Panc1 (cell line): ENCODE measurements around the gene PSME3IP1. TPM values are rescaled to one million over a fixed set of nuclear protein-coding genes. Genes with fewer than 3 reads are reported as not detected.
A peak's percentile ranks its signal among the peaks of the same experiment; 100 is the strongest.

Source experiments
- ATAC-seq: fragments of 200-7000 bp; cut with Tn5 transposase; 2 replicates; pipeline ENCODE4 v1.9.1; 2020; ENCODE audit warnings: mild to moderate bottlenecking, moderate library complexity
- BruUV-seq: library from RNA; stranded (reverse); fragments of 400-500 nt; replicated peaks from 2 replicates; lab custom pipeline; 2021; lab: Mats Ljungman, UMichigan
- CTCF ChIA-PET: fragments of 300-600 bp; sonication (Branson Sonifier 250); formaldehyde crosslinking; loops from one replicate; lab custom pipeline; 2022; ENCODE audit warnings: antibody characterized with exemption; lab: Charles Lee
- POLR2A ChIA-PET: fragments of 300-600 bp; sonication (Branson Sonifier 250); formaldehyde crosslinking; loops from one replicate; lab custom pipeline; 2022; ENCODE audit warnings: antibody characterized with exemption; lab: Charles Lee
- DNase-seq: peaks from one replicate; pipeline ENCODE4 v3.0.0-alpha.2; 2010; ENCODE audit warnings: low read depth, low spot score
- H3K27ac ChIP-seq: 2 replicates; pipeline ENCODE4 v1.5.1; 2011; ENCODE audit warnings: mild to moderate bottlenecking, low read length, inconsistent platforms
- H3K27me3 ChIP-seq: fragments of 200-500 bp; sonication (Bioruptor generic); 2 replicates; pipeline ENCODE4 v1.6.0; 2014; ENCODE audit warnings: low read length, inconsistent platforms; ENCODE audit not compliant: control insufficient read depth, insufficient read depth
- H3K36me3 ChIP-seq: fragments of 200-500 bp; sonication (Bioruptor generic); 2 replicates; pipeline ENCODE4 v1.5.1; 2014; ENCODE audit warnings: inconsistent platforms, mild to moderate bottlenecking, low read length, moderate library complexity; ENCODE audit not compliant: control insufficient read depth, insufficient read depth
- H3K4me1 ChIP-seq: 2 replicates; pipeline ENCODE4 v1.5.1; 2011; ENCODE audit warnings: inconsistent platforms, mild to moderate bottlenecking, low read length, moderate library complexity; ENCODE audit not compliant: control insufficient read depth, insufficient read depth
- H3K4me3 ChIP-seq, 2 experiments: 2 replicates each; pipeline ENCODE4 v1.5.1; 2011 to 2012; ENCODE audit warnings: low read depth in 2 of 2, low read length in 2 of 2, mild to moderate bottlenecking in 2 of 2, inconsistent platforms in 1 of 2, moderate library complexity in 1 of 2
- H3K9me3 ChIP-seq: fragments of 200-500 bp; sonication (Bioruptor generic); 2 replicates; pipeline ENCODE4 v1.5.1; 2014; ENCODE audit warnings: low read depth, mild to moderate bottlenecking, inconsistent platforms, low read length, moderate library complexity; ENCODE audit not compliant: control insufficient read depth, insufficient read depth
- POLR2AphosphoS5 ChIP-seq: IDR thresholded peaks from 2 replicates; pipeline ENCODE4 v1.6.1; 2012; ENCODE audit warnings: mild to moderate bottlenecking, low read depth, low read length, moderate library complexity
- SIN3A ChIP-seq: IDR thresholded peaks from 2 replicates; pipeline ENCODE4 v1.6.1; 2012; ENCODE audit warnings: low read depth, mild to moderate bottlenecking, low read length, moderate library complexity, borderline replicate concordance; ENCODE audit not compliant: insufficient read depth
- TCF7L2 ChIP-seq: IDR thresholded peaks from 2 replicates; pipeline ENCODE4 v1.6.1; 2011; ENCODE audit warnings: mild to moderate bottlenecking, low read depth, low read length, inconsistent platforms
- in situ Hi-C: cut with HindIII; loops from 2 replicates; pipeline ENCODE4 v1.10.0; 2016; ENCODE audit warnings: low sequenced_read_pairs, low pct_unique_long_range_greater_than_20kb
- intact Hi-C: fragments of 100-400 bp; cut with micrococcal nuclease; formaldehyde crosslinking; loops from one replicate; pipeline ENCODE4 v1.10.0; 2022; ENCODE audit not compliant: unreplicated experiment
- total RNA-seq: library from RNA; stranded (reverse); gene quantifications from one replicate; pipeline ENCODE4 v1.2.1, GENCODE V29; 2021; ENCODE audit not compliant: unreplicated experiment
- TF ChIP-seq, protein P1 (sequence below): fragments of 450-650 bp; IDR thresholded peaks from 2 replicates; pipeline ENCODE4 v1.5.1; 2017; ENCODE audit warnings: mild to moderate bottlenecking
- TF ChIP-seq, protein P2 (sequence below), 2 experiments: IDR thresholded peaks; 2 replicates each; pipeline ENCODE4 v1.6.1; 2011 to 2012; ENCODE audit warnings: low read depth in 2 of 2, control low read depth in 1 of 2, low read length in 1 of 2, mild to moderate bottlenecking in 1 of 2, moderate library complexity in 1 of 2; ENCODE audit not compliant: insufficient read depth in 1 of 2

Gene PSME3IP1
- total RNA-seq, 1 experiment from 2014 or later = 67.6 TPM

- H3K4me1 ChIP-seq = no peaks in the 10 kb centered on the region
- H3K9me3 ChIP-seq = no peaks in the 10 kb centered on the region
- in situ Hi-C loops = no loop called here
- no peak overlapping the region for H3K4me3 ChIP-seq
- CTCF ChIA-PET = no interaction called here
- peaks cover 18% of the 10 kb centered on the region for H3K36me3 ChIP-seq
- TSS peak; percentile 34 for BruUV-seq
- no peak for DNase-seq
- no peak overlapping the region for H3K27ac ChIP-seq
- no peaks in the 10 kb centered on the region for H3K27me3 ChIP-seq
- intact Hi-C loops = no loop called here
- TF ChIP-seq, protein P1, sequence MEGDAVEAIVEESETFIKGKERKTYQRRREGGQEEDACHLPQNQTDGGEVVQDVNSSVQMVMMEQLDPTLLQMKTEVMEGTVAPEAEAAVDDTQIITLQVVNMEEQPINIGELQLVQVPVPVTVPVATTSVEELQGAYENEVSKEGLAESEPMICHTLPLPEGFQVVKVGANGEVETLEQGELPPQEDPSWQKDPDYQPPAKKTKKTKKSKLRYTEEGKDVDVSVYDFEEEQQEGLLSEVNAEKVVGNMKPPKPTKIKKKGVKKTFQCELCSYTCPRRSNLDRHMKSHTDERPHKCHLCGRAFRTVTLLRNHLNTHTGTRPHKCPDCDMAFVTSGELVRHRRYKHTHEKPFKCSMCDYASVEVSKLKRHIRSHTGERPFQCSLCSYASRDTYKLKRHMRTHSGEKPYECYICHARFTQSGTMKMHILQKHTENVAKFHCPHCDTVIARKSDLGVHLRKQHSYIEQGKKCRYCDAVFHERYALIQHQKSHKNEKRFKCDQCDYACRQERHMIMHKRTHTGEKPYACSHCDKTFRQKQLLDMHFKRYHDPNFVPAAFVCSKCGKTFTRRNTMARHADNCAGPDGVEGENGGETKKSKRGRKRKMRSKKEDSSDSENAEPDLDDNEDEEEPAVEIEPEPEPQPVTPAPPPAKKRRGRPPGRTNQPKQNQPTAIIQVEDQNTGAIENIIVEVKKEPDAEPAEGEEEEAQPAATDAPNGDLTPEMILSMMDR = no peak
- TF ChIP-seq, protein P2, sequence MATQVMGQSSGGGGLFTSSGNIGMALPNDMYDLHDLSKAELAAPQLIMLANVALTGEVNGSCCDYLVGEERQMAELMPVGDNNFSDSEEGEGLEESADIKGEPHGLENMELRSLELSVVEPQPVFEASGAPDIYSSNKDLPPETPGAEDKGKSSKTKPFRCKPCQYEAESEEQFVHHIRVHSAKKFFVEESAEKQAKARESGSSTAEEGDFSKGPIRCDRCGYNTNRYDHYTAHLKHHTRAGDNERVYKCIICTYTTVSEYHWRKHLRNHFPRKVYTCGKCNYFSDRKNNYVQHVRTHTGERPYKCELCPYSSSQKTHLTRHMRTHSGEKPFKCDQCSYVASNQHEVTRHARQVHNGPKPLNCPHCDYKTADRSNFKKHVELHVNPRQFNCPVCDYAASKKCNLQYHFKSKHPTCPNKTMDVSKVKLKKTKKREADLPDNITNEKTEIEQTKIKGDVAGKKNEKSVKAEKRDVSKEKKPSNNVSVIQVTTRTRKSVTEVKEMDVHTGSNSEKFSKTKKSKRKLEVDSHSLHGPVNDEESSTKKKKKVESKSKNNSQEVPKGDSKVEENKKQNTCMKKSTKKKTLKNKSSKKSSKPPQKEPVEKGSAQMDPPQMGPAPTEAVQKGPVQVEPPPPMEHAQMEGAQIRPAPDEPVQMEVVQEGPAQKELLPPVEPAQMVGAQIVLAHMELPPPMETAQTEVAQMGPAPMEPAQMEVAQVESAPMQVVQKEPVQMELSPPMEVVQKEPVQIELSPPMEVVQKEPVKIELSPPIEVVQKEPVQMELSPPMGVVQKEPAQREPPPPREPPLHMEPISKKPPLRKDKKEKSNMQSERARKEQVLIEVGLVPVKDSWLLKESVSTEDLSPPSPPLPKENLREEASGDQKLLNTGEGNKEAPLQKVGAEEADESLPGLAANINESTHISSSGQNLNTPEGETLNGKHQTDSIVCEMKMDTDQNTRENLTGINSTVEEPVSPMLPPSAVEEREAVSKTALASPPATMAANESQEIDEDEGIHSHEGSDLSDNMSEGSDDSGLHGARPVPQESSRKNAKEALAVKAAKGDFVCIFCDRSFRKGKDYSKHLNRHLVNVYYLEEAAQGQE (IDR thresholded peaks at IDR 0.05; ENCODE audit: insufficient read depth in 1 of 2, low read depth in 2 of 2, low read length in 1 of 2) = no peak
- no peak for TF ChIP-seq SIN3A
- POLR2A ChIA-PET = no interaction called here
- ATAC-seq = no peak
Measured at GRCh38 chr16:57204675-57205074, 18.8 kb upstream of the PSME3IP1 start.

GRCh38 chr16:57203451-57203850 lies 17.6 kb upstream of the PSME3IP1 start:
- ATAC-seq = no peak
- in situ Hi-C loops = no loop called here
- BruUV-seq = no TSS peak
- ChIA-PET CTCF (no interaction called here), POLR2A (no interaction called here)
- H3K27me3 ChIP-seq = no peaks in the 10 kb centered on the region
- H3K36me3 ChIP-seq = peaks cover 18% of the 10 kb centered on the region
- intact Hi-C loops = no loop called here
- no peak for TF ChIP-seq SIN3A
- TF ChIP-seq, protein P2 (IDR thresholded peaks at IDR 0.05; ENCODE audit: insufficient read depth in 1 of 2, low read depth in 2 of 2, low read length in 1 of 2) = no peak
- no peak for TF ChIP-seq POLR2AphosphoS5
- TF ChIP-seq TCF7L2 = no peak
- TF ChIP-seq, protein P1 = no peak
- H3K4me3 ChIP-seq = no peak overlapping the region
- no peaks in the 10 kb centered on the region for H3K9me3 ChIP-seq
- no peak for DNase-seq
- no peaks in the 10 kb centered on the region for H3K4me1 ChIP-seq
- H3K27ac ChIP-seq = no peak overlapping the region
